ENCODE measurements around the gene CETN3.

Gene CETN3

DNA sequence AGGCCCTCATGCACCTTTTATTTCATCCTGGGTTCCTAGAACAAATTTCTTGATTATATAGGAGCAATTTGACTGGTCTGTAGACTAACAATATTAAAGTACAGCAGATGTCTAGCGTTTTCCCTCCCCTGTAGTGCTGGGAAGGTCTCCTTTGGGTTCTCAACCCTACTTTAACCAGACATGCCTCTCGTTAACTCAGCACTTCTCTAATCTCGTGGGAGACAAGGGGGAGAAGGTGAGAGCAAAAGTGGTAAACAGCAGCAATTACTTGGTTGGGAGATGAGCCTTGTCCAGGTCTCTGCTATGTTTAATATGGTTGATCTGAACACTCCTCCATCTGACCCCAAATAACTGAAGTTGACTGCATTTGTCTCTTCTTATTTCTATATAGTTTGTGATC, 22.0 kb downstream of the CETN3 start:
- POLR2A ChIA-PET (ENCODE audit: low non-redundant PET), result no interaction called here
- no peak for DNase-seq (ENCODE audit: low spot score)
- CTCF ChIA-PET, result interaction anchor here (0.6 to 0.7 kb wide), 3 partner anchors 14 to 381 kb away, joined by 3 to 5 read pairs (median 4); no protein-coding TSS in a partner anchor
- H3K27ac ChIP-seq, result no peak overlapping the region
- TF ChIP-seq, protein P1, sequence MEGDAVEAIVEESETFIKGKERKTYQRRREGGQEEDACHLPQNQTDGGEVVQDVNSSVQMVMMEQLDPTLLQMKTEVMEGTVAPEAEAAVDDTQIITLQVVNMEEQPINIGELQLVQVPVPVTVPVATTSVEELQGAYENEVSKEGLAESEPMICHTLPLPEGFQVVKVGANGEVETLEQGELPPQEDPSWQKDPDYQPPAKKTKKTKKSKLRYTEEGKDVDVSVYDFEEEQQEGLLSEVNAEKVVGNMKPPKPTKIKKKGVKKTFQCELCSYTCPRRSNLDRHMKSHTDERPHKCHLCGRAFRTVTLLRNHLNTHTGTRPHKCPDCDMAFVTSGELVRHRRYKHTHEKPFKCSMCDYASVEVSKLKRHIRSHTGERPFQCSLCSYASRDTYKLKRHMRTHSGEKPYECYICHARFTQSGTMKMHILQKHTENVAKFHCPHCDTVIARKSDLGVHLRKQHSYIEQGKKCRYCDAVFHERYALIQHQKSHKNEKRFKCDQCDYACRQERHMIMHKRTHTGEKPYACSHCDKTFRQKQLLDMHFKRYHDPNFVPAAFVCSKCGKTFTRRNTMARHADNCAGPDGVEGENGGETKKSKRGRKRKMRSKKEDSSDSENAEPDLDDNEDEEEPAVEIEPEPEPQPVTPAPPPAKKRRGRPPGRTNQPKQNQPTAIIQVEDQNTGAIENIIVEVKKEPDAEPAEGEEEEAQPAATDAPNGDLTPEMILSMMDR (conservative IDR thresholded peaks at IDR 0.05; ENCODE audit: low read depth), result no peak

DNA sequence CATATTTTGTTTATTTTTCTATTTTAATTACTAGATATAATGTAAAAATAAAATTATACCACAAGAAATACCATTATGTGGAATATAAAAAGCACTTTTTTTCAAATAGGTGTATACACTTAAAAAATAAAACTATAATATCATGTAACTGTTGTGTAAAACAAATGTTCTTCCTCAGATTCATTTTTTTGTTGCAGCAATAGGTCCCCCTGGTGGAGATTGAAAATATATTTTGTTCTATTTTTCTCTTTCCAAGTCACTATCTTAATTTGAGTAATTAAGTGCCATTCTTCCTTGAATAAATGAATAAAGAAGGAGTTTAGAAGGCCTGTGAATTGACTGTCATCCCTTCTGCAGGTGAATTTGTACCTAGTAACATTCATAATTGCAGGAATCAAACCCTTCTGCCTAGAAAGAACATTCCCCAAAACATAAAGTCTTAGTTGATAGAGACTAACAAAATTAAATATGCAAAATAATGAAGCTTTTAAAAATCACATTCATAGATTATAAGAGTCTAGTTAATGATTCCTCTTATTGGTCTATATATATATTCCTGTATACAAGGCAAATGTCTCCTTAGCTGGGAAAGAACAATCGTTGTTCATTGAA, 23.4 kb downstream of the CETN3 start:
- no peak for DNase-seq (ENCODE audit: low spot score)
- CTCF ChIA-PET, result interaction anchor here (0.6 to 0.9 kb wide), 4 partner anchors 74 to 798 kb away, joined by 3 to 4 read pairs (median 3); no protein-coding TSS in a partner anchor
- no peak overlapping the region for H3K27ac ChIP-seq
- POLR2A ChIA-PET (ENCODE audit: low non-redundant PET), result no interaction called here
- TF ChIP-seq, protein P1 (conservative IDR thresholded peaks at IDR 0.05; ENCODE audit: low read depth), result peak; percentile 78

DNA sequence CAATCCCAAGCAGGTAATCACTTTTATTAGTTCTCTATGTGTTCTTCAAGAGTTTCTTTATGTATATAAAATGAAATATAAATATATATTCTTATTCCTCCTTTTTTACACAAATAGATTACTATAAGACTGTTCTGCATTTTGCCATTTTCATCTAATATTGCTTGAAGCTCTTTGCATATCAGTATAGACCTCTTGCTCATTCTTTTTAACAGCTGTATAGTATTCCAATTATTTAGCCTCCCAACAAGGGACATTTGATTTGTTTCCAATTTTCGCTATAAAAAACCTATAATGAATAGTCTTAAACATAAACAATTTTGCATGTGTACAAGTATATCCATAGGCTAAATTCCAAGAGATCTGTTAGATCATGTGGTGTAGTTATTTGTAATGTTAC, 25.2 kb downstream of the CETN3 start:
- no peak overlapping the region for H3K27ac ChIP-seq
- TF ChIP-seq, protein P1 (conservative IDR thresholded peaks at IDR 0.05; ENCODE audit: low read depth), result no peak
- CTCF ChIA-PET, result interaction anchor here (0.6 to 0.7 kb wide), 2 partner anchors 335 to 495 kb away, joined by 3 read pairs; no protein-coding TSS in a partner anchor
- POLR2A ChIA-PET (ENCODE audit: low non-redundant PET), result no interaction called here
- DNase-seq (ENCODE audit: low spot score), result no peak

DNA sequence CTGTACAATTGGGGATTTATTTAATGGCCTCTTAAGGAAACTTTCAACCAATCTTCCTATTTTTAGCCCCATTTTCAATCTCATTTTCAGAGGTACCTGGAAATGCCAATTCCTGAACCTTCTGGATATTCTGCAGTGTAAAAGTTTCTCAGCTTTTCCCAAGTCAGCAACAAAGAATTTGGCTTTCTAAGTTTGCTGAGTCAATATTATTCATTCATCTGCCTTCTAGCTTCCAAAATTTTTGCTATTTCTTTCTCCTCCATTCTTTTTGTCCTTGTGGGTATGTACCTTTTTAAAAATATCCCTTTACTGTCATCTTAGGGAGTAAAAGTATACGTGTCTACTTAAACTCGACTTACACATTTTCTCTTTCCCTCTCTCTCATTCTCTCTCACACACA, 25.7 kb downstream of the CETN3 start:
- H3K27ac ChIP-seq, result no peak overlapping the region
- TF ChIP-seq, protein P1 (conservative IDR thresholded peaks at IDR 0.05; ENCODE audit: low read depth), result no peak
- no peak for DNase-seq (ENCODE audit: low spot score)
- CTCF ChIA-PET, result interaction anchor here (0.6 to 0.7 kb wide), 2 partner anchors 106 to 336 kb away, joined by 3 read pairs; no protein-coding TSS in a partner anchor
- POLR2A ChIA-PET (ENCODE audit: low non-redundant PET), result no interaction called here

DNA sequence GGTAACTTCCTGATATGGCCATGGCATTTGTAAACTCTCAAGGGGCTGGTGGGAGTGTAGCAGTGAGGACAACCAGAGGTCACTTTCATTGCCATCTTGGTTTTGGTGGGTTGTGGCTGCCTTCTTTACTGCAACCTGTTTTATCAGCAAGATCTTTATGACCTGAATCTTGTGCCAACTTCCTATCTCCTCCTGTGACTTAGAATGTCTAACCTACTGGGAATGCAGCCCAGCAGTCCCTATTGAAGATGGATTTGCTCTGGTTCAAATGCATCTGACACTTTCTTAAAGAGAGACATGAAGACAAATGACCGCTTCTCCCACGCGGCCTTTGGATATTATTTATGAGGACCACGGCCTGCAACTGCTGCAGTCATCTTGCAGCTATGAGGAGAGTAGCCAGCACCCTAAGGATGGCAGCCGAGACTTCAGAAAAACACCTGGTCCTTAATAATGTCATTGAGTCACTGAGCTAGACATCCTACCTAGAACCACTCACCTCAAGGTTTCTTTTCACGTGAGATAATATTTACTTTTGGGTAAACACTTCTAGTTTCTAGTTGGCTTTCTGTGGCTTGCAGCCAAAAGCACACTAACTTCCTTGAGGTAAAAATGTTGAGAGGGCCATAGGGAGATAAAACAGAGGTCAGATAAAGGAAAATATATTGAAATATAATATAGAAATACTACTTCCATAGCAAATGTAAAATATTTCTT, 28.2 kb downstream of the CETN3 start:
- no peak for DNase-seq (ENCODE audit: low spot score)
- CTCF ChIA-PET, result no interaction called here
- TF ChIP-seq, protein P1 (conservative IDR thresholded peaks at IDR 0.05; ENCODE audit: low read depth), result no peak
- POLR2A ChIA-PET (ENCODE audit: low non-redundant PET), result no interaction called here
- no peak overlapping the region for H3K27ac ChIP-seq

DNA sequence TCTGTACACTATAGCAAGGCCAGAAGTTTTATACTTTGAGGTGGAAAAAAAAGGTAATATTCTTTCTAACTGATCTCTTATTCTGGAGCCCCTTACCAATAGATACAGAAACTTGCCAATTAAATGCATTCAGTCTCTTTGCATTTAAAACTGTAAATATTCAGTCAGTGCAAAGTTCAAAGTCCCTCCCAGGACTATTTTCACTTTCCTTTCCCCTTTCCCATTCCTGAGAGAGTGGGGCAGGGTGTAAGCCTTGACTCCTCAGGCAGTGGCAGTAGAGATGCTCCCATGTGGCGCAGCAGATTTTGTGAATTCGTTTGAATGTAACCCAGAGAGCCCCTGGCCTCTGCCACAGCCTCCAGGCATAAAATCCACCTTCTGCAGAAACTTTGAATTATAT, 29.9 kb downstream of the CETN3 start:
- TF ChIP-seq, protein P1 (conservative IDR thresholded peaks at IDR 0.05; ENCODE audit: low read depth), result no peak

More for the DNA sequence above, 29.9 kb downstream of the CETN3 start:
- ChIA-PET POLR2A (ENCODE audit: low non-redundant PET) (no interaction called here), CTCF (no interaction called here)
- no peak overlapping the region for H3K27ac ChIP-seq
- no peak for DNase-seq (ENCODE audit: low spot score)

Measured in RWPE1 (cell line).